Ascending aorta (tissue), 2 donors: ENCODE data around the gene ANKRD52. TPM values are rescaled to one million over a fixed set of nuclear protein-coding genes. Genes with fewer than 3 reads are reported as not detected.
"Not testable (repeated sequence)": the region's sequence is repeated elsewhere in the genome, so short reads cannot be mapped to it uniquely, and the experiment has no call there.

Experiments
- DNase-seq, 2 donors: peaks; one replicate each; pipeline ENCODE4 v3.0.0-alpha.2; 2019; ENCODE audit warnings: low spot score in 2 of 2
- H3K27ac ChIP-seq, 2 donors: fragments of 200-600 bp; sonication (generic); one replicate each; pipeline ENCODE4 v1.5.1; 2016 to 2017; ENCODE audit warnings: mild to moderate bottlenecking in 1 of 2
- H3K27me3 ChIP-seq: fragments of 200-600 bp; sonication (generic); one replicate; pipeline ENCODE4 v1.5.1; 2017
- H3K36me3 ChIP-seq, 2 donors: fragments of 200-600 bp; sonication (generic); one replicate each; pipeline ENCODE4 v1.5.1; 2016
- H3K4me1 ChIP-seq, 2 donors: fragments of 200-600 bp; sonication (generic); one replicate each; pipeline ENCODE4 v1.5.1; 2016 to 2017; ENCODE audit warnings: mild to moderate bottlenecking in 1 of 2
- H3K4me3 ChIP-seq, 2 donors: fragments of 200-600 bp; sonication (generic); one replicate each; pipeline ENCODE4 v1.5.1; 2016 to 2017; ENCODE audit warnings: mild to moderate bottlenecking in 1 of 2
- H3K9me3 ChIP-seq, 2 donors: fragments of 200-600 bp; sonication (generic); one replicate each; pipeline ENCODE4 v1.5.1; 2016
- CTCF ChIP-seq, 3 experiments: fragments of 200-600 bp in 2 of 3; fragments of 450-650 bp in 1 of 3; sonication (generic) in 2 of 3; IDR thresholded peaks; one replicate each; pipeline ENCODE4 v1.5.1; 2016 to 2019; ENCODE audit warnings: antibody characterized with exemption in 3 of 3, mild to moderate bottlenecking in 1 of 3, moderate library complexity in 1 of 3
- intact Hi-C: fragments of 100-400 bp; cut with DNase I; formaldehyde crosslinking; loops from one replicate; pipeline ENCODE4 v1.15.1; 2023
- total RNA-seq: library from RNA; depleted of rRNA; stranded (reverse); fragments of >200 nt; gene quantifications from one replicate; pipeline ENCODE4 v1.1.0, GENCODE V29; 2016

The ANKRD52 gene
- total RNA-seq, 1 donor from 2014 or later = 17.5 TPM

- DNase-seq = no peak
- intact Hi-C loops = no loop called here
- Histone ChIP-seq H3K27me3 (no peaks in the 10 kb centered on the region), H3K4me1 (peaks cover 0 to 2% of the 10 kb centered on the region in 2 donors), H3K4me3 (no peak overlapping the region), H3K9me3 (no peaks in the 10 kb centered on the region), H3K27ac (peak overlapping the region in 1 of 2 donors; percentile 33), H3K36me3 (peaks cover 28 to 35% of the 10 kb centered on the region in 2 donors)
- no peak for TF ChIP-seq CTCF (IDR thresholded peaks at IDR 0.05)
These were observed 55.3 kb downstream of the ANKRD52 start for GRCh38 chr12:56202838-56203237.

- no peaks in the 10 kb centered on the region for H3K9me3 ChIP-seq
- H3K27me3 ChIP-seq = no peaks in the 10 kb centered on the region
- H3K4me1 ChIP-seq = peaks cover 0 to 2% of the 10 kb centered on the region in 2 donors
- H3K4me3 ChIP-seq = no peak overlapping the region
- peak overlapping the region; percentile 31 to 33 for H3K27ac ChIP-seq
- H3K36me3 ChIP-seq = peaks cover 23 to 31% of the 10 kb centered on the region in 2 donors
- no peak for DNase-seq
- intact Hi-C loops = no loop called here
- no peak for TF ChIP-seq CTCF (IDR thresholded peaks at IDR 0.05)
These were observed 55.8 kb downstream of the ANKRD52 start for GRCh38 chr12:56202366-56202765.

- DNase-seq = no peak
- H3K27ac ChIP-seq = no peak overlapping the region
- no peaks in the 10 kb centered on the region for H3K9me3 ChIP-seq
- no peak for TF ChIP-seq CTCF (IDR thresholded peaks at IDR 0.05)
- H3K4me1 ChIP-seq = peaks cover 0 to 6% of the 10 kb centered on the region in 2 donors
- intact Hi-C loops = loop anchor here (10.0 kb wide), 1 partner anchor 266 kb away; the partner anchor contains the start of gene SPRYD4
- H3K36me3 ChIP-seq = no peaks in the 10 kb centered on the region
- no peaks in the 10 kb centered on the region for H3K27me3 ChIP-seq
- H3K4me3 ChIP-seq = no peak overlapping the region
These were observed 59.3 kb downstream of the ANKRD52 start for GRCh38 chr12:56198836-56199235.

GRCh38 chr12:56197921-56198635 lies 60.1 kb downstream of the ANKRD52 start:
- TF ChIP-seq CTCF (IDR thresholded peaks at IDR 0.05) = no peak
- Histone ChIP-seq H3K9me3 (no peaks in the 10 kb centered on the region), H3K27me3 (no peaks in the 10 kb centered on the region), H3K4me1 (peaks cover 0 to 6% of the 10 kb centered on the region in 2 donors), H3K4me3 (no peak overlapping the region), H3K27ac (no peak overlapping the region), H3K36me3 (no peaks in the 10 kb centered on the region)
- DNase-seq = no peak
- intact Hi-C loops = loop anchor here (10.0 kb wide), 1 partner anchor 267 kb away; the partner anchor contains the start of gene SPRYD4

- H3K9me3 ChIP-seq, H3K36me3 ChIP-seq, H3K27me3 ChIP-seq, H3K4me1 ChIP-seq, H3K4me3 ChIP-seq: not testable (repeated sequence)
- DNase-seq = peak in 1 of 2 donors; percentile 84
- intact Hi-C loops = loop anchor here (10.0 kb wide), 1 partner anchor 268 kb away; the partner anchor contains the start of gene SPRYD4
- H3K27ac ChIP-seq = peak overlapping the region in 1 of 2 donors; percentile 28
These were observed 61.2 kb downstream of the ANKRD52 start for GRCh38 chr12:56196818-56197550.
